ENCODE measurements around the gene SGF29. TPM values are rescaled to one million over a fixed set of nuclear protein-coding genes. Genes with fewer than 3 reads are reported as not detected.

SGF29 gene
- total and polyA plus RNA-seq, 2 donors (not counting 1 experiment from before 2014, with no cell fraction given): 1.6 to 6.9 TPM

DNA sequence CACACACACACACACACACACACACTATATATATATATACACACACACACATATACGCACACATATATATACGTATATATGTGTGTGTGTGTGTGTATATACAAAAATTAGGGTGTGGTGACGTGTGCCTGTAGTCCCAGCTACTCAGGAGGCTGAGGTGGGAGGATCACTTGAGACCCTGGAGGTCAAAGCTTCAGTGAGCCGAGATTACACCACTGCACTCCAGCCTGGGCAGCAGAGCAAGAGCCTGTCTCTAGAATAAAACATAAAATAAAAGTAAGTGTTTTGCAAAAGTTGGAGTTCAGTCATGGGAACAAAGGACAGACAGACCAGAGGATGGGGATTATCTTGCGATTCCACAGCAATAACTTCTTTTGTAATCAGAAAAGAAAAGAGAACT lies 25.7 kb upstream of the SGF29 start:
- TF ChIP-seq, protein P1, sequence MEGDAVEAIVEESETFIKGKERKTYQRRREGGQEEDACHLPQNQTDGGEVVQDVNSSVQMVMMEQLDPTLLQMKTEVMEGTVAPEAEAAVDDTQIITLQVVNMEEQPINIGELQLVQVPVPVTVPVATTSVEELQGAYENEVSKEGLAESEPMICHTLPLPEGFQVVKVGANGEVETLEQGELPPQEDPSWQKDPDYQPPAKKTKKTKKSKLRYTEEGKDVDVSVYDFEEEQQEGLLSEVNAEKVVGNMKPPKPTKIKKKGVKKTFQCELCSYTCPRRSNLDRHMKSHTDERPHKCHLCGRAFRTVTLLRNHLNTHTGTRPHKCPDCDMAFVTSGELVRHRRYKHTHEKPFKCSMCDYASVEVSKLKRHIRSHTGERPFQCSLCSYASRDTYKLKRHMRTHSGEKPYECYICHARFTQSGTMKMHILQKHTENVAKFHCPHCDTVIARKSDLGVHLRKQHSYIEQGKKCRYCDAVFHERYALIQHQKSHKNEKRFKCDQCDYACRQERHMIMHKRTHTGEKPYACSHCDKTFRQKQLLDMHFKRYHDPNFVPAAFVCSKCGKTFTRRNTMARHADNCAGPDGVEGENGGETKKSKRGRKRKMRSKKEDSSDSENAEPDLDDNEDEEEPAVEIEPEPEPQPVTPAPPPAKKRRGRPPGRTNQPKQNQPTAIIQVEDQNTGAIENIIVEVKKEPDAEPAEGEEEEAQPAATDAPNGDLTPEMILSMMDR (conservative IDR thresholded peaks at IDR 0.05 in 1 of 2, IDR thresholded peaks at IDR 0.05 in 1 of 2; ENCODE audit: low read depth in 1 of 2, low read length in 2 of 2): no peak
- no peak for TF ChIP-seq EZH2 (IDR thresholded peaks at IDR 0.05; ENCODE audit: low read length, missing control alignments)
- H2AFZ ChIP-seq (ENCODE audit: low read length): no peak overlapping the region
- no peaks in the 10 kb centered on the region for H3K27me3 ChIP-seq (ENCODE audit: control insufficient read depth, insufficient read depth, low read length)
- no peaks in the 10 kb centered on the region for H3K36me3 ChIP-seq (ENCODE audit: control insufficient read depth, insufficient read depth, low read length)
- DNase-seq (ENCODE audit: low read depth in 2 of 2): no peak
- no peaks in the 10 kb centered on the region for H3K4me1 ChIP-seq (ENCODE audit: control insufficient read depth, extremely low read depth, insufficient read depth, low read length)
- no peaks in the 10 kb centered on the region for H3K79me2 ChIP-seq (ENCODE audit: control insufficient read depth, insufficient read depth, low read length)
- H3K9me3 ChIP-seq (ENCODE audit: control insufficient read depth, insufficient read depth, low read depth, low read length): no peaks in the 10 kb centered on the region
- H3K9ac ChIP-seq (ENCODE audit: insufficient read depth, low read length): no peak overlapping the region
- H3K4me2 ChIP-seq (ENCODE audit: extremely low read depth, insufficient read depth, low read length): no peak overlapping the region
- no peaks in the 10 kb centered on the region for H4K20me1 ChIP-seq (ENCODE audit: control insufficient read depth, extremely low read depth, insufficient read depth, low read length)
- no peak overlapping the region for H3K4me3 ChIP-seq (replicated peaks in 1 of 4; ENCODE audit: control extremely low read depth in 1 of 4, insufficient read depth in 1 of 4, low read depth in 3 of 4, low read length in 4 of 4)
- H3K27ac ChIP-seq (ENCODE audit: insufficient read depth, low read length): no peak overlapping the region

DNA sequence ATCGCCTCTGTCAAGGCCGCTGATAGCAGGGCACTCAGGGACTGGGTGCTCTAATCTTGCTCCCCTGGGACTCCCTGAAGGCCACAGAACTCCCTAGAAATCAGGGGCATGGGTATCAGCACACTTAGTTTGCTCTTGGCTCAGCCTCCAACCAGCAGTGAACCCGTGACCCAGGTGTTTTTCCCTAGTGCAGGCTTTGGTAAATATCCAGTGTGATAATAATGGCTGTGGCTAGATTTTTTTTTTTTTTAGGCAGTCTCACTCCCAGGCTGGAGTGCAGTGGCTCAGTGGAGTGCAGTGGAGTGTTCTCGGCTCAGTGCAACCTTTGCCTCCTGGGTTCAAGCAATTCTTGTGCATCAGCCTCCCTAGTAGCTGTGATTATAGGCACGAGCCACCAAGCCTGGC lies 25.3 kb upstream of the SGF29 start:
- Histone ChIP-seq H4K20me1 (ENCODE audit: control insufficient read depth, extremely low read depth, insufficient read depth, low read length) (no peaks in the 10 kb centered on the region), H3K4me1 (ENCODE audit: control insufficient read depth, extremely low read depth, insufficient read depth, low read length) (no peaks in the 10 kb centered on the region), H3K27ac (ENCODE audit: insufficient read depth, low read length) (no peak overlapping the region), H3K4me3 (replicated peaks in 1 of 4; ENCODE audit: control extremely low read depth in 1 of 4, insufficient read depth in 1 of 4, low read depth in 3 of 4, low read length in 4 of 4) (no peak overlapping the region), H3K27me3 (ENCODE audit: control insufficient read depth, insufficient read depth, low read length) (no peaks in the 10 kb centered on the region), H3K4me2 (ENCODE audit: extremely low read depth, insufficient read depth, low read length) (no peak overlapping the region), H3K9ac (ENCODE audit: insufficient read depth, low read length) (no peak overlapping the region), H2AFZ (ENCODE audit: low read length) (no peak overlapping the region), H3K9me3 (ENCODE audit: control insufficient read depth, insufficient read depth, low read depth, low read length) (no peaks in the 10 kb centered on the region), H3K79me2 (ENCODE audit: control insufficient read depth, insufficient read depth, low read length) (no peaks in the 10 kb centered on the region), H3K36me3 (ENCODE audit: control insufficient read depth, insufficient read depth, low read length) (no peaks in the 10 kb centered on the region)
- DNase-seq (ENCODE audit: low read depth in 2 of 2): no peak
- TF ChIP-seq EZH2 (IDR thresholded peaks at IDR 0.05; ENCODE audit: low read length, missing control alignments): no peak
- TF ChIP-seq, protein P1 (conservative IDR thresholded peaks at IDR 0.05 in 1 of 2, IDR thresholded peaks at IDR 0.05 in 1 of 2; ENCODE audit: low read depth in 1 of 2, low read length in 2 of 2): no peak

DNA sequence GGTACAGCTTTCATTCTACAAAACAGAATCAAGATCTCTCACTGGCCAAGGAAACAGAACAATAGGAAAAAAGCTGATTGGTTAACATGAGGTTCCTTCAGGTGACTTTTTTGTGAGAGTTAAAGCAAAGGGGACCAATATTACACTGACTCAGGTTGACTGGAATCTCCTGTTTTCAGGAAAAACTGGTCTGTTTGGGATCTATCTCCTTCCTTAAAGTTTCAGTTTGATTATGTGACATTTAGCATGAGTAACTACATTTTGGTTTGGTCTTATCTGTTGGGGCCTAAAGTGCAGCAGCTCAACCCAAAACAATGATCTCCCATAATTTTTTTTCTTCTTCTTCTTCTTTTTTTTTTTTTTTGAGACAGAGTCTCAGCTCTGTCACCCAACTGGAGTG lies 24.6 kb upstream of the SGF29 start:
- H3K27me3 ChIP-seq (ENCODE audit: control insufficient read depth, insufficient read depth, low read length): no peaks in the 10 kb centered on the region
- no peak for DNase-seq (ENCODE audit: low read depth in 2 of 2)
- no peaks in the 10 kb centered on the region for H3K79me2 ChIP-seq (ENCODE audit: control insufficient read depth, insufficient read depth, low read length)
- H3K36me3 ChIP-seq (ENCODE audit: control insufficient read depth, insufficient read depth, low read length): no peaks in the 10 kb centered on the region
- no peak overlapping the region for H3K4me2 ChIP-seq (ENCODE audit: extremely low read depth, insufficient read depth, low read length)
- TF ChIP-seq, protein P1 (conservative IDR thresholded peaks at IDR 0.05 in 1 of 2, IDR thresholded peaks at IDR 0.05 in 1 of 2; ENCODE audit: low read depth in 1 of 2, low read length in 2 of 2): no peak
- TF ChIP-seq EZH2 (IDR thresholded peaks at IDR 0.05; ENCODE audit: low read length, missing control alignments): no peak
- H2AFZ ChIP-seq (ENCODE audit: low read length): no peak overlapping the region
- H3K9ac ChIP-seq (ENCODE audit: insufficient read depth, low read length): no peak overlapping the region
- no peaks in the 10 kb centered on the region for H4K20me1 ChIP-seq (ENCODE audit: control insufficient read depth, extremely low read depth, insufficient read depth, low read length)
- no peaks in the 10 kb centered on the region for H3K4me1 ChIP-seq (ENCODE audit: control insufficient read depth, extremely low read depth, insufficient read depth, low read length)
- H3K9me3 ChIP-seq (ENCODE audit: control insufficient read depth, insufficient read depth, low read depth, low read length): no peaks in the 10 kb centered on the region
- H3K27ac ChIP-seq (ENCODE audit: insufficient read depth, low read length): no peak overlapping the region
- no peak overlapping the region for H3K4me3 ChIP-seq (replicated peaks in 1 of 4; ENCODE audit: control extremely low read depth in 1 of 4, insufficient read depth in 1 of 4, low read depth in 3 of 4, low read length in 4 of 4)
